ENCODE measurements around the gene RPS23.

DNA sequence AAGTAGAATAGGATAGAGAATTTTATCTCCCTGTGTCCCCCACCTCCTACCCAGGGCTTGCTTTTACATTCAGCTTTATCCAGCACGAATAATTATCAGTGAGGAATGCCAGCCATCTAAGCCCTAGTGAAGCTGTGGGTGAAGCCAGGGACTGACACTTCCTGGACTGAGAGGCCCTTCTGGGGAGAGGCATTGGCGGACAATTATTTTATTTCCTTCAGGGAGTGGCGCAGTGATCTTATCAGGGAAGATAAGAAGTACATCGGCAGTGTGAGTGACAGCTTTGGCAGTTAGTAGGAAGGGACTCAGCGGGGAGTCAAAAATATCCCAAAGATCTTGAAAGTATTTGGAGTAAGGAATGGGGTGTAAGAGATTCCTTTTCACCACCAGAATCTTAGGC, 34.9 kb upstream of the RPS23 start:
- TF ChIP-seq, protein P1, sequence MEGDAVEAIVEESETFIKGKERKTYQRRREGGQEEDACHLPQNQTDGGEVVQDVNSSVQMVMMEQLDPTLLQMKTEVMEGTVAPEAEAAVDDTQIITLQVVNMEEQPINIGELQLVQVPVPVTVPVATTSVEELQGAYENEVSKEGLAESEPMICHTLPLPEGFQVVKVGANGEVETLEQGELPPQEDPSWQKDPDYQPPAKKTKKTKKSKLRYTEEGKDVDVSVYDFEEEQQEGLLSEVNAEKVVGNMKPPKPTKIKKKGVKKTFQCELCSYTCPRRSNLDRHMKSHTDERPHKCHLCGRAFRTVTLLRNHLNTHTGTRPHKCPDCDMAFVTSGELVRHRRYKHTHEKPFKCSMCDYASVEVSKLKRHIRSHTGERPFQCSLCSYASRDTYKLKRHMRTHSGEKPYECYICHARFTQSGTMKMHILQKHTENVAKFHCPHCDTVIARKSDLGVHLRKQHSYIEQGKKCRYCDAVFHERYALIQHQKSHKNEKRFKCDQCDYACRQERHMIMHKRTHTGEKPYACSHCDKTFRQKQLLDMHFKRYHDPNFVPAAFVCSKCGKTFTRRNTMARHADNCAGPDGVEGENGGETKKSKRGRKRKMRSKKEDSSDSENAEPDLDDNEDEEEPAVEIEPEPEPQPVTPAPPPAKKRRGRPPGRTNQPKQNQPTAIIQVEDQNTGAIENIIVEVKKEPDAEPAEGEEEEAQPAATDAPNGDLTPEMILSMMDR (IDR thresholded peaks at IDR 0.05) = no peak
- TF ChIP-seq POLR2A (IDR thresholded peaks at IDR 0.05) = no peak

Measured in uterus (tissue), 2 donors.